Esophagus muscularis mucosa (tissue), 4 donors: Measurements from ENCODE around the gene ZNRF2. TPM values are rescaled to one million over a fixed set of nuclear protein-coding genes. Genes with fewer than 3 reads are reported as not detected.

Experiments used
- DNase-seq: peaks from one replicate; pipeline ENCODE4 v3.0.0-alpha.2; 2017; ENCODE audit errors: extremely low spot score
- H3K27ac ChIP-seq, 4 donors: fragments of 200-600 bp; sonication (generic); replicated peaks in 1 of 4; 1 replicate in 3 of 4; 2 replicates in 1 of 4; pipeline ENCODE4 v1.5.1; 2016 to 2019; ENCODE audit warnings: mild to moderate bottlenecking in 1 of 4
- H3K27me3 ChIP-seq, 4 donors: fragments of 200-600 bp; sonication (generic); one replicate each; pipeline versions ENCODE4 v1.5.1 to v1.6.0; 2016 to 2019
- H3K36me3 ChIP-seq, 4 donors: fragments of 200-600 bp; sonication (generic); one replicate each; pipeline ENCODE4 v1.5.1; 2016 to 2019
- H3K4me1 ChIP-seq, 4 donors: fragments of 200-600 bp; sonication (generic); one replicate each; pipeline ENCODE4 v1.5.1; 2016 to 2019
- H3K4me3 ChIP-seq, 4 donors: fragments of 200-600 bp; sonication (generic); 1 replicate in 2 of 4; 2 replicates in 2 of 4; pipeline ENCODE4 v1.5.1; 2016 to 2019; ENCODE audit warnings: mild to moderate bottlenecking in 4 of 4, moderate library complexity in 1 of 4
- H3K9me3 ChIP-seq, 4 donors: fragments of 200-600 bp; sonication (generic); 1 replicate in 3 of 4; 2 replicates in 1 of 4; pipeline ENCODE4 v1.5.1; 2016 to 2019
- EP300 ChIP-seq: sonication (generic); formaldehyde crosslinking; IDR thresholded peaks from one replicate; pipeline ENCODE4 v1.6.1; 2017; ENCODE audit warnings: antibody characterized with exemption
- POLR2A ChIP-seq: fragments of 450-650 bp; IDR thresholded peaks from one replicate; pipeline ENCODE4 v1.6.1; 2017; ENCODE audit warnings: antibody characterized with exemption, moderate library complexity, mild to moderate bottlenecking, low read depth
- POLR2AphosphoS5 ChIP-seq, 2 donors: sonication (generic); formaldehyde crosslinking; IDR thresholded peaks; one replicate each; pipeline ENCODE4 v1.6.1; 2017; ENCODE audit warnings: antibody characterized with exemption in 2 of 2
- WGBS: methylation state at CpG from one replicate; pipeline ENCODE4 v1.1.5; 2018; 5-methylcytosine and 5-hydroxymethylcytosine counted together
- intact Hi-C: fragments of 100-400 bp; cut with DNase I; formaldehyde crosslinking; loops from one replicate; pipeline ENCODE4 v1.15.1; 2023
- total RNA-seq, 4 donors: library from RNA; depleted of rRNA; stranded (reverse); fragments of >200 nt; gene quantifications; one replicate each; pipeline versions ENCODE4 v1.1.0 to v1.2.1, GENCODE V29; 2016
- TF ChIP-seq, protein P1 (sequence below), 3 experiments: fragments of 200-600 bp in 2 of 3; fragments of 450-650 bp in 1 of 3; sonication (generic) in 2 of 3; IDR thresholded peaks; one replicate each; pipeline ENCODE4 v1.5.1; 2017 to 2019; ENCODE audit warnings: antibody characterized with exemption in 3 of 3, mild to moderate bottlenecking in 2 of 3, moderate library complexity in 1 of 3

ZNRF2 gene
- total RNA-seq, 4 donors from 2014 or later = 16.9 to 23.5 (median 20.2) TPM

DNA sequence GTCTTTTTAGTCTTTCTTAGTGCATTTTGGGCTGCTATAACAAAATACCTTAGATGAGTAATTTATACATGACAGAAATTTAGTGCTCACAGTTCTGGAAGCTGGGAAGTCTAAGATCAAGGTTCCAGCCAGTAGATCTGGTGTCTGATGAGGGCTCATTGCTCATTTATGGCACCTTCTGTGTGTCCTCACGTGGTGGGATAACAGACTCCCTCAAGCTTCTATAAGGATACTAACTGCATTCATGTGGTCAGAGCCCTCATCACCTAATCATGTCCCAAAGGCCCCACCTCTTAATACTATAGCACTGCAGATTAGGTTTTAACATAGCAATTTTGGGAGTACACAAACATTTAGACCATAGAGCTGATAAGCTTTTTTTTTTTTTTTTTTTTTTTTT lies 80.4 kb downstream of the ZNRF2 start:
- Histone ChIP-seq H3K36me3 (peaks cover 0 to 3% (median 0%) of the 10 kb centered on the region in 4 donors), H3K9me3 (no peaks in the 10 kb centered on the region), H3K27ac (no peak overlapping the region), H3K27me3 (no peaks in the 10 kb centered on the region), H3K4me3 (no peak overlapping the region), H3K4me1 (peaks cover 0 to 16% (median 6%) of the 10 kb centered on the region in 4 donors)
- DNase-seq = no peak
- TF ChIP-seq POLR2AphosphoS5 (IDR thresholded peaks at IDR 0.05) = no peak
- TF ChIP-seq EP300 = no peak
- TF ChIP-seq POLR2A = no peak
- TF ChIP-seq, protein P1, sequence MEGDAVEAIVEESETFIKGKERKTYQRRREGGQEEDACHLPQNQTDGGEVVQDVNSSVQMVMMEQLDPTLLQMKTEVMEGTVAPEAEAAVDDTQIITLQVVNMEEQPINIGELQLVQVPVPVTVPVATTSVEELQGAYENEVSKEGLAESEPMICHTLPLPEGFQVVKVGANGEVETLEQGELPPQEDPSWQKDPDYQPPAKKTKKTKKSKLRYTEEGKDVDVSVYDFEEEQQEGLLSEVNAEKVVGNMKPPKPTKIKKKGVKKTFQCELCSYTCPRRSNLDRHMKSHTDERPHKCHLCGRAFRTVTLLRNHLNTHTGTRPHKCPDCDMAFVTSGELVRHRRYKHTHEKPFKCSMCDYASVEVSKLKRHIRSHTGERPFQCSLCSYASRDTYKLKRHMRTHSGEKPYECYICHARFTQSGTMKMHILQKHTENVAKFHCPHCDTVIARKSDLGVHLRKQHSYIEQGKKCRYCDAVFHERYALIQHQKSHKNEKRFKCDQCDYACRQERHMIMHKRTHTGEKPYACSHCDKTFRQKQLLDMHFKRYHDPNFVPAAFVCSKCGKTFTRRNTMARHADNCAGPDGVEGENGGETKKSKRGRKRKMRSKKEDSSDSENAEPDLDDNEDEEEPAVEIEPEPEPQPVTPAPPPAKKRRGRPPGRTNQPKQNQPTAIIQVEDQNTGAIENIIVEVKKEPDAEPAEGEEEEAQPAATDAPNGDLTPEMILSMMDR (IDR thresholded peaks at IDR 0.05) = no peak
- intact Hi-C loops = no loop called here
- WGBS = 100% methylated on average over 1 of the region's 1 CpG

DNA sequence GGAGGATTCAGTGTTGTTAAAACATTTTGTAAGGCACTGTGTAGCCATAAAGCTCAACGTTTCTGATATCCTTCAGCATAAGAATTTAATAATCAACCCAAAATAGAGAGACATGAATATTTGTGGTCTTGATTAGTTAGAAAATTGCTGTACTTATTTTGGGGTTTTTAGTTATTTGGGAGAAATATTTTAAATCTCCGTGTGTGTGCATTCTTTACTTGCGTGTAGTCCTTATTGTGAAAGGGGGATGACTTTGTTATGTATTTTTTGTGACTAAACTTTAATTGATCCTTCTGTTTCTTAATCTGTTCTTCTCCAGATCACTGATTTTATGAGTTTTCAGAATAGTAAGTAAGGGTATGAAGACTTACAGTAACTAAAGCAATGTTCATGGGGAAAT lies 81.2 kb downstream of the ZNRF2 start:
- no peak for DNase-seq
- Histone ChIP-seq H3K9me3 (no peaks in the 10 kb centered on the region), H3K36me3 (peaks cover 0 to 3% (median 0%) of the 10 kb centered on the region in 4 donors), H3K4me1 (peaks cover 0 to 16% (median 6%) of the 10 kb centered on the region in 4 donors), H3K4me3 (no peak overlapping the region), H3K27me3 (no peaks in the 10 kb centered on the region), H3K27ac (no peak overlapping the region)
- intact Hi-C loops = no loop called here
- 94% methylated on average over 3 of the region's 3 CpGs for WGBS
- TF ChIP-seq POLR2AphosphoS5 (IDR thresholded peaks at IDR 0.05) = no peak
- TF ChIP-seq EP300 = no peak
- TF ChIP-seq, protein P1 (IDR thresholded peaks at IDR 0.05) = no peak
- TF ChIP-seq POLR2A = no peak

DNA sequence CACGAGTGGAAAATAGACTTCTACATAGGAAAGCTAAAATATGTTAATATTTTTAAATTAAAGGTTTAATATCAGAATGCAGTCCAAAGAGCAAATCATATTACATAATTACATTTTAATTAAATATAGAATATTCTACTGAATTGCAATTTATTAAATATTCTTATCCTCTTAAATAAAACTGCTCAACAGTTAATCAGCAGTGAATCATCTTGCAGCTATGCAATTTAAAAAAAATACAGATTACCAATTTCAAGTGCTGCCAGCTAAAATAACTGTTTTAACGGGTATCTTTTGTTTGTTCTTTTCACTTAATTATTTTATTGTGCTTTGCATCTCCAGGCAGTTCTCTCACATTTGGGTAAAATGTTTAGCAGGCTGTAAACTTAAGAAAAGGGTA lies 82.2 kb downstream of the ZNRF2 start:
- intact Hi-C loops = no loop called here
- H3K4me3 ChIP-seq = no peak overlapping the region
- TF ChIP-seq, protein P1 (IDR thresholded peaks at IDR 0.05) = no peak
- TF ChIP-seq POLR2A = no peak
- no peak for TF ChIP-seq POLR2AphosphoS5 (IDR thresholded peaks at IDR 0.05)
- no peak for TF ChIP-seq EP300
- WGBS = 64% methylated on average over 2 of the region's 2 CpGs
- peaks cover 0 to 16% (median 6%) of the 10 kb centered on the region in 4 donors for H3K4me1 ChIP-seq
- H3K27ac ChIP-seq = no peak overlapping the region
- H3K27me3 ChIP-seq = no peaks in the 10 kb centered on the region
- peaks cover 0 to 7% (median 2%) of the 10 kb centered on the region in 4 donors for H3K36me3 ChIP-seq
- no peaks in the 10 kb centered on the region for H3K9me3 ChIP-seq
- DNase-seq = no peak

DNA sequence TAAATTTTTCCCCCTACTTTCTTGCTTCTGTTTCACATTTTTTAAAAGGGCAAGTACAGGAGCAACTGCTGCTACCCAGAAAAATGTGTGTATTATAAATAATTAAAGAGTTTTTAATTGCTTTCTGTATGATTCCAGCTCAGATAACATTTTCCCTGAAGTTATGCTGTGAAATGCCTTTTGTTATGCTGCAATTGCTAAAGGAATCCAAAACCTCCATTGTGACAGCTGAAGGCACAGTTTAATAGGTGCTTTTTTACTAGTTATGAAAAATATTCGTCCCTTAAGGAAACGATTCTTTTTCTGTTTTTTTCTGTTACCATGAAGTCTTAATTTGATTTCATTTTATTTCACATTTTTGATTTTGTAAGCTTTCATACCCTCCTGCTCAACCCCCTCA lies 83.2 kb downstream of the ZNRF2 start:
- H3K27ac ChIP-seq = no peak overlapping the region
- intact Hi-C loops = no loop called here
- 53% methylated on average over 2 of the region's 2 CpGs for WGBS
- no peak overlapping the region for H3K4me3 ChIP-seq
- H3K27me3 ChIP-seq = no peaks in the 10 kb centered on the region
- TF ChIP-seq EP300 (no peak), POLR2AphosphoS5 (IDR thresholded peaks at IDR 0.05) (no peak), POLR2A (no peak)
- TF ChIP-seq, protein P1 (IDR thresholded peaks at IDR 0.05) = no peak
- H3K36me3 ChIP-seq = peaks cover 0 to 13% (median 5%) of the 10 kb centered on the region in 4 donors
- DNase-seq = no peak
- peaks cover 0 to 16% (median 6%) of the 10 kb centered on the region in 4 donors for H3K4me1 ChIP-seq
- H3K9me3 ChIP-seq = no peaks in the 10 kb centered on the region

DNA sequence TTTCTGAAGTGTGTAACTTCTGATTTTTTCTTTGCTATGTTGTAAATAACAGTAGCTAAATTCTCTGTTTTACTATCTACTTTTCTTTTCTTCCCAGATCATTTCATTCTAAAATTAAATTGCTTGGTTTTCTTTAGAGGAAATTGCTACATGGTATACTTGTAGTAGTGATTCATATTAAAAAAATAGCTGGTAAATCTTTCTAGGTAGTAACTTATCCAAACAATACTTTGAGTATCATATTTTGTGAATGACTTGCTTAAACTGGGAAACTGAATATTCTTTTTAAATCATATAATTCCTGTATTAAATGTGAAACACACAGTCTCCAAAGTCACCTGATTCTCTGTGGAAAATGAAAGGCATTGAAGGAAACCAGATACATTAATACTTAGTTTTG lies 85.5 kb downstream of the ZNRF2 start:
- Histone ChIP-seq H3K27ac (no peak overlapping the region), H3K36me3 (peaks cover 0 to 10% (median 5%) of the 10 kb centered on the region in 4 donors), H3K27me3 (no peaks in the 10 kb centered on the region)

More for the DNA sequence above, 85.5 kb downstream of the ZNRF2 start:
- no peak for TF ChIP-seq EP300
- TF ChIP-seq POLR2AphosphoS5 (IDR thresholded peaks at IDR 0.05) = no peak
- no peak for TF ChIP-seq POLR2A
- TF ChIP-seq, protein P1 (IDR thresholded peaks at IDR 0.05) = no peak
- Histone ChIP-seq H3K4me3 (no peak overlapping the region), H3K9me3 (no peaks in the 10 kb centered on the region), H3K4me1 (peaks cover 0 to 16% (median 6%) of the 10 kb centered on the region in 4 donors)
- intact Hi-C loops = no loop called here
- no peak for DNase-seq
